HG02678 (cell line): ENCODE data around the gene ANKS1B.
A peak's percentile ranks its signal among the peaks of the same experiment; 100 is the strongest.

ENCODE experiments used
- ATAC-seq: cut with Tn5 transposase; IDR thresholded peaks from one replicate; pipeline ENCODE4 v1.9.1; 2021; ENCODE audit warnings: mild to moderate bottlenecking, moderate library complexity; ENCODE audit not compliant: unreplicated experiment

The ANKS1B gene

DNA sequence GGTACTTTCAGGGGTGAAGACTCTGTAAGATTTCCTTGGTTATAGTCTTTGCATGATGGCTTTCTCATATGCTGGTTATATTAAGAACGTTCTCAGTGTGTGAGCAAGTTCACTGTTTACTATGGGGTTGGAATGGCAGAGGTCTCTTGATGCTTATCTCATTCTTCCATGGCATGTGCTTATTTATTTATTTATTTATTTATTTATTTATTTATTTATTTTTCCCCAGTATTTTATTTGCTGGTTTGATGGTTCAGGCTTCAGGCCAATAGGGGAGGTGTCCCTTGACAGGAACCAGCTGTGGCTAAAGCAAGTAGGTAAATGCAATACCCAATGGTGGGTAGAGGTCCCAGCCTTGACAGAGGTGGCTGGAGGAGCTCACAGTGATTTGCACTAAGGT lies 498.5 kb downstream of the ANKS1B start:
- no peak for ATAC-seq

DNA sequence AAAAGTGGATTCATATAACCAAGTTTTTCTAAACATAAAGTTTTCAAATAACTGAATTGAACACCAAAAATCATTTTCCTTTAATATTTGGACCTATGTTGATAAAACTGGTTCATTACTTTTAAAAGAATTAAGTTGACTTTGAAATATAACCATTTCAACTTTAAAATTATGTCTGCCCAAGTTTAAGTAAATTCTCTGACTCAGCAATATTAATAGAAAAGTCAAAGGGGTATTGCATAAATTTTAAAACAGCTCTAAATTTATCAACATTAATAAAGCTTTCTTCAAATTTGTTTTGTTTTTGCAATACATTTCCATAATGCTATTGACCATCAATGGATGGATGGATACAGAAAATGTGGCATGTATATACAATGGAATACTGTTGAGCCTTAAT lies 505.6 kb downstream of the ANKS1B start:
- ATAC-seq: no peak

DNA sequence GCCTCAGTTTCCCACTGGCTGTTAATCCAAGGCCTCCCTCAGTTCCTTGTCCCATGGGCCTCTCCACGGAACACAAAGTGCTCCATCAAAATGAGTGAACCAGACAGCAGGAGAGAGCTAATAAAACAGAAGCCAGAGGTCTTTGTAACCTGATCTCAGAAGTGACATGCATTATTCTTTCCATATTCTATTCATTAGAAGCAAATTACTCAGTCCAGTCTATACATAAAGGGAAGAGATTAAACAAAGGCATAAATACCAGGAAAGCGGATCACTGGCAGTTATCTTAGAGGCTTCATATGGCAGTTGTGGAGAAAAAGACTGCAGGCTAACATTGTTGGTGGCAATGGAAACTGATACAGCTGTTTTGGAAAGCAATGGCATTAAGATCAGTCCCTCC lies 507.8 kb downstream of the ANKS1B start:
- no peak for ATAC-seq

DNA sequence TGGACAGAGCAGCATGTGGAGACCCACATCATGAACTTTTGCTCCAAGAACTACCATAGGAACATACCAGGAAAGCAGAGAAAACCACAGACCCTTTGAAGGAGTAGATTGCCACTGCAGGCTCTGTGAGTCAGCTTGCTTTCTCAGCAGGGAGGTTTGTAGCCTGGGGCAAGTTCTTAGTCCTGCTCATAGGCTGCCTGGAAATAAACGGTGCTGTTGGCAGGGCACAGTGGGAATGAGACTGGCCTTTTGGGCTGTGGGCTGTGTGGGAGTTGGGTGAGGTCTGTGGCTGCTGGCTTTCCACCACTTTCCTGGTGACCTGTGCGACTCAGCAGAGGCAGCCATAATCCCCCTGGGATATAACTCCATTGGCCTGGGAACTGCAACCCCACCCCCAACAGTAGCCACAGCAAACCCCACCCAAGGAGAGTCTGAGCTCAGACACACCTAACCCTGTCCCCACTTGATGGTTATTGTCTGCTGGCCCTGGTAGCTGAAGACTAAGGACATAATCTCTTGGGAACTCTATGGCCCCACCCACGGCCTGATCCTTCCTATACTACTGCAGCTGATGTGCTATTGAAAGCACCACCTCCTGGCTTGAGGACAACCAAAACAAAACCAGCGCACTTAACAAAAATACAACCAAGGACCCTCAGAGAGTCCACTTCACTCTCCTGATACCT lies 529.2 kb downstream of the ANKS1B start:
- ATAC-seq: no peak

- ATAC-seq: no peak
Observed at GRCh38 chr12:99454539-99455172, 530.1 kb downstream of the ANKS1B start.

- peak; percentile 65 for ATAC-seq
Observed at GRCh38 chr12:99453836-99454538, 530.7 kb downstream of the ANKS1B start.

DNA sequence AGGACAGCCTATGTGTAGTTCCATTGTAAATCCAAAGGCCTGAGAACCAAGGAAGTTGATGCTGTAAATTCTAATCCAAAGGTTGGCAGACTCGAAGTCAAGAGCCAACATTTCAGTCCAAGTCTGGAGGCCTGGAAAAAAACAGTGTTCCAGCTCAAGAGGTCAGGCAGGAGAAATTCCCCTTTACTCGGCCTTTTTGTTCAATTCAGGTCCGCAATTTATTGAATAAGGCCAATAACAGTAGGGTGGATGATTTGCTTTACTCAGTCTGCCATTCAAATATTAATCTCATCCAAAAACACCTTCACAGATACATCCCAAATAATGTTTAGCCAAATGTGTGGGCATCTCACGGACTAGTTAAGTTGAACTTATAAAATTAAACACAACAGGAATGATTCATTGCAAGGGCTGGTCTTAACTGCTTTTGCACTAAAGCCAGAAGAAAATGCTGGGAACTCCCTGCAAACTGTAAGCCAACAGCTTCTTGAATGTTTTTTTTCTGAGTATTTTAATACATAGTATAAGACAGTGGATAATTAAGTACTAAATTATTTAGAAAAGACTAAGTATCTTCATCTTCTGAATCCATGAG lies 534.6 kb downstream of the ANKS1B start:
- ATAC-seq: no peak

DNA sequence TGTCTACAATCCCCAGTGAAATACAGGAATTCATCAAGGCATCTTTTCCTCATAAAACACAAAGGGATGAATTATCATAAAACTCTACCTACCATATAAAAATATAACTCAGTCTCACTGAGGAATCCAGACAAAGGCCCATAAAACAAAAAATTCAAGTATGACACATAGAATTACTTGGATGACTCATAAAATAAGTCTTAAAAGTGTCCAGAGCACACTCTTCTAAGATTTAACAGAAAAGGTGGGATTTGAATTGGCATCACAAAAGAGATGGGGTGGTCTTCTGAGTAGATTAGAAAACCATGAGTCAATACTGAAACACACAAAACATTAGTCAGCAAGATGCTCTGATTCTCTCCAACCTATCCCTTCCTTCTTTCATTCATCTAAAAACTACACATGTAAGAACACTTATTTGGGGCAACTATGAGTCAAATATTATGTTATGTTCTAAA lies 539.8 kb downstream of the ANKS1B start:
- peak; percentile 69 for ATAC-seq

DNA sequence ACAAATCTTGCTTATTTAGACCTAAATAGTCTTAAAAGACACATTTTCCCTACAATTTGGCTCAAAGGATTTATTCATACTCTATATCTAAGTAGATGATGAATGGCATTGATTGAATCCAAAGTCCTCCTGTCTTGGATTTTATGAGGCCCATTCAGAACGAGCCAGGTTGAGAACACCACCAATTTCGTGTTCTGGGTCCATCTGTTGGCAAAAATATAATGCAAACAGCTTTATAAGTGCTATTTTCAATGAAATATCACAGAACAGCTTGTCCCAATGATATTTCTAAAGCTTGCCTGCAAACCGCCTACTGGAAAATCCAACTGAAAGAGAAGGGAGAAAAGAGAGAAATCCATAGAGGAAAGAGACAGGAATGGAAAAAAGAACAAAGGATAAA lies 542.0 kb downstream of the ANKS1B start:
- ATAC-seq: no peak

DNA sequence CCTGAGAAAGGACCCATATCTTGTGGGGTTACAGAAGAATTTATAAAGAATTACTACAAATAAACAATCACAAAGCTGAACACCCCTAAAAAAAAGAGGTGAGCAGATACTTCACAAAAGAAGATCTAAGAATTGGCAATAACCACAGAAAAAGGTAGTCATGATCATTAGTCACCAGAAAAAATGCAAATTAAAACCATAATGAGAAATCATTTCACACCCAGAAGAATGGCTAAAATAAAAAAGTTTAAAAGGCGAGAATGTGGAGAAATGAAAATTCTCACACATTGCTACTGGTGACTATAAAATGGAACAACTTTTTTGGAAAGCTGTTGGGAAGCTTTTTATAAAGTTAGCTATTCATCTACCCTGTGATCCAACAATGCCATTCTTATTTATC lies 545.3 kb downstream of the ANKS1B start:
- ATAC-seq: no peak

- peak; percentile 98 for ATAC-seq
Observed at GRCh38 chr12:99436584-99436983, 548.2 kb downstream of the ANKS1B start.

DNA sequence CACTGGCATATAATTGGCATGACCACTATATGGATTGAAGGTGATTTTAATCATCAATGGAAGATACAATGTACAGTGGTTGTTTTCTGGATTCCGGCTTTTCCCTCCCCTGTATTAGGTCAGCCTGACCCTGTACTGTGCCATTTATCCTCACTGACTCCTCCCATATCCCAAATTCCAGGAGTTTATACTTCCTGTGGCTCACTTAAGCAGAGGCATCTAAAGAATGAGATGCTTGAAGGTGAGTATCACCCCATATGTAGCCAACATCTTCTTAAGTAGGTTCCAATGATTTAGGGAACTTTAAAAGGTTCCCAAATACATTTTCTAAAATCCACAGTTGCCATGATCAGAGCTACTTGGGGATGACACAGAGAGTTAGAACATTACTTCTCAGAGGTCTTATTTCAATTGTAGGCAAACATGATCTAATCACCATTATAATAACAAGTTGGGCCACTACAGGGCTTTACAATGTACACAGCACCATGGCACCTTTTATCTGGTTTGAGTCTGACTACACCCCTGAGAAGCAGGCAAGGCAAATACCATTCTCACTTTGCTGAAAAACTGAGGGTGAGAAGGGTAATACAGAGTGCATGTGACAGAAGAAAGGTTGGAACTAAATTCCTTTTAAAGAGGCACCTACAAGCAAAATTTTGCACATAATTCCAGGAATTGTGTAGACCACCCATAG lies 549.5 kb downstream of the ANKS1B start:
- no peak for ATAC-seq

GRCh38 chr12:99433155-99433554 lies 551.6 kb downstream of the ANKS1B start:
- ATAC-seq: no peak

GRCh38 chr12:99431203-99431602 lies 553.5 kb downstream of the ANKS1B start:
- no peak for ATAC-seq

- peak; percentile 80 for ATAC-seq
Observed at GRCh38 chr12:99427104-99427503, 557.6 kb downstream of the ANKS1B start.

DNA sequence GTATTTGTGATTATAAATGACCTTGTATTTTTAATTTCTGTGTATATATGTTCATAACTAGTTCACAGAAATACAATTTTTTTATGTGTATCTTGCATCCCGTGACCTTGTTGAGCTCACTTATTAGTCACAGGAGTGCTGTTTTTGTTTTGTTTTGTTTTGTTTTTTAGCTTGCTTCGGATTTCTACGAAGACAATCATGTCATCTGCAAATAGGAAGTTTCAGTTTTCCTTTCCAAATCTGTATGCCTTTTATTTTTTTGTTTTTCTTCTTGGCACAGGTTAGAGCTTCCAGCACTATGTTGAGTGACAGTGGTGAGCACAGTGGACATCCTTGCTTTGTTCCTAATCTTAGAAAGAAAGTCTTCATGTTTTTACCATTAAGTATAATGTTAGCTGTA lies 566.4 kb downstream of the ANKS1B start:
- ATAC-seq: no peak

- ATAC-seq: peak; percentile 54
Observed at GRCh38 chr12:99413751-99414150, 571.0 kb downstream of the ANKS1B start.

DNA sequence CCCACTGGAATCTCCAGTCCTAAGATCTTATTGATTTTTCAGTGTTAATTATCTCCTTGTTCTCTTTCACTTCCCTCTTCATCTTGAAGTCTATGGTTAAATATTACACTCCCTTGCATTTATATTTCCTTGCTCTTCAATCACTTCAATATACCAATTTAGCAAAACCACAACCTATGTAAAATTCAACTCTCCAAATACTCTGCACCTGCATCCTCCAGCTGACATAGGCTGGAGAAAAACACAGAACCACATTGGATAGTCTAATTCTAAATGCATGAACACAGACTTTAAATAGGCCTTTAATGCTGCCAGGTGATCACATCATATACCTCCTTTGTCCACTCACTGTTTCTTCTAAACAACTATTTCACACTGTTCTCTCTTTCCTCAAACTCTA lies 591.0 kb downstream of the ANKS1B start:
- ATAC-seq: peak; percentile 74

GRCh38 chr12:99392091-99392850 lies 592.5 kb downstream of the ANKS1B start:
- ATAC-seq: no peak

DNA sequence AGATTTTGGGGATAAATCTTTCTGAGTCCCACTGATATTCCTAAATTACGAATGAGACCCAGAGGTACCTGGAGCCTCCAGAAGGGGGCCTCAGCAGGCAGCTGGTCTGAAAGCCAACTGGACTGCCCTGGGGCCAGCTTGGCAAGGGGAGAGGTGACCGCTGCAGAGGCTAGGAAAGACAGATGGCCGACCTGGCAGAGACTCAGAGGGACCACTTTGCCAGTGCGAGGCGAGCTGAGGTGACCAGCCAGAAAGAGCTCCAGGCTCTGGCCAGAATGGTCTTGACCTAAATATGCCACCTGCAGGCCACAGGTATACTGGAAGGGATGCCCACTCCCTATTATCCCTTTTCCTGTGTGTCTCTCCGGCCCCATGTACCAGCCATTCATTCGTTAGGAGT lies 594.0 kb downstream of the ANKS1B start:
- no peak for ATAC-seq
